SK-N-MC (cell line): ENCODE measurements around the gene CD200.
A peak's percentile ranks its signal among the peaks of the same experiment; 100 is the strongest.

Source experiments
- DNase-seq: peaks from one replicate; pipeline ENCODE4 v3.0.0-alpha.2; 2011; ENCODE audit warnings: low read depth, low spot score
- H3K27ac ChIP-seq: fragments of 200-600 bp; sonication (generic); 2 replicates; pipeline ENCODE4 v1.5.1; 2016; ENCODE audit warnings: mixed run types
- H3K36me3 ChIP-seq: fragments of 200-600 bp; sonication (generic); 2 replicates; pipeline ENCODE4 v1.6.1; 2017; ENCODE audit warnings: antibody characterized with exemption, low read length, mixed read lengths; ENCODE audit not compliant: insufficient read depth
- H3K4me3 ChIP-seq: fragments of 200-600 bp; sonication (generic); 2 replicates; pipeline ENCODE4 v1.5.1; 2016
- H3K9ac ChIP-seq: fragments of 200-600 bp; sonication (generic); 2 replicates; pipeline ENCODE4 v1.8.0; 2017; ENCODE audit warnings: mixed run types, mixed read lengths; ENCODE audit not compliant: insufficient read length
- H3K9me3 ChIP-seq: fragments of 200-600 bp; sonication (generic); 2 replicates; pipeline ENCODE4 v1.6.1; 2017; ENCODE audit warnings: low read depth, mild to moderate bottlenecking, antibody characterized with exemption, low read length, moderate library complexity, mixed read lengths
- EZH2 ChIP-seq: fragments of 200-600 bp; sonication (generic); IDR thresholded peaks from one replicate; pipeline ENCODE4 v1.6.1; 2017; ENCODE audit warnings: antibody characterized with exemption
- FOXP2 ChIP-seq: optimal IDR thresholded peaks from 2 replicates; pipeline ENCODE3; 2011; ENCODE audit warnings: mild to moderate bottlenecking, moderate library complexity; ENCODE audit not compliant: insufficient read depth; ENCODE audit errors: extremely low read length, control extremely low read depth
- POLR2AphosphoS5 ChIP-seq: IDR thresholded peaks from 2 replicates; pipeline ENCODE4 v1.6.1; 2012; ENCODE audit warnings: mild to moderate bottlenecking, low read depth, low read length, borderline replicate concordance

Gene CD200, protein sequence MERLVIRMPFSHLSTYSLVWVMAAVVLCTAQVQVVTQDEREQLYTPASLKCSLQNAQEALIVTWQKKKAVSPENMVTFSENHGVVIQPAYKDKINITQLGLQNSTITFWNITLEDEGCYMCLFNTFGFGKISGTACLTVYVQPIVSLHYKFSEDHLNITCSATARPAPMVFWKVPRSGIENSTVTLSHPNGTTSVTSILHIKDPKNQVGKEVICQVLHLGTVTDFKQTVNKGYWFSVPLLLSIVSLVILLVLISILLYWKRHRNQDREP

DNA sequence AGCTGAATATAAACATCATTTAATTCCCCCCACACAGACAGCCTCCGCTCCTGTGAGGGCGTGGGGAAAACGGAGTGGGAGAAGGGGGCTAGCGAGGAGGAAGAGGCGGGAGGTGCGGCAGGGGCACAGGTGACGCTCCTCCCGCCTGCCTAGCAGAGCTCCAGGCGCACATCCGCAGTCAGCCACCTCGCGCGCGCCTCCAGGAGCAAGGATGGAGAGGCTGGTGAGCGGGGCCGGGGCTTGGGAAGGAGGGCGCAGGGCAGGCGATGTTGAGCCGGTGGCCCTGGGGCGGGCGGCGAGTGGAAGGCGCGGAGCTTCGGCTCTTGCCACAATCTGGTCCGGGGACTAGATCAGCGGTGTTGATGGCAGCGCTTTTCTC, at the start of gene CD200:
TSS of gene CD200 (plus strand) at position 155 of the 379 bp plus-strand sequence. CDS start at position 212, 57 bp downstream.
- H3K36me3 ChIP-seq, result no peaks in the 10 kb centered on the region
- TF ChIP-seq EZH2 (no peak), FOXP2 (no peak), POLR2AphosphoS5 (no peak)
- H3K9me3 ChIP-seq, result no peaks in the 10 kb centered on the region
- H3K27ac ChIP-seq, result no peak within 1 kb of the TSS
- H3K9ac ChIP-seq, result no peak within 1 kb of the TSS
- no peak for DNase-seq
- peak within 1 kb of the TSS; percentile 56 for H3K4me3 ChIP-seq

GRCh38 chr3:112289011-112289410, 43.9 kb upstream of the CD200 start:
- TF ChIP-seq EZH2 (no peak), POLR2AphosphoS5 (no peak), FOXP2 (no peak)
- no peak for DNase-seq
- no peak overlapping the region for H3K9ac ChIP-seq
- H3K36me3 ChIP-seq, result no peaks in the 10 kb centered on the region
- no peaks in the 10 kb centered on the region for H3K9me3 ChIP-seq
- H3K4me3 ChIP-seq, result no peak overlapping the region
- no peak overlapping the region for H3K27ac ChIP-seq

DNA sequence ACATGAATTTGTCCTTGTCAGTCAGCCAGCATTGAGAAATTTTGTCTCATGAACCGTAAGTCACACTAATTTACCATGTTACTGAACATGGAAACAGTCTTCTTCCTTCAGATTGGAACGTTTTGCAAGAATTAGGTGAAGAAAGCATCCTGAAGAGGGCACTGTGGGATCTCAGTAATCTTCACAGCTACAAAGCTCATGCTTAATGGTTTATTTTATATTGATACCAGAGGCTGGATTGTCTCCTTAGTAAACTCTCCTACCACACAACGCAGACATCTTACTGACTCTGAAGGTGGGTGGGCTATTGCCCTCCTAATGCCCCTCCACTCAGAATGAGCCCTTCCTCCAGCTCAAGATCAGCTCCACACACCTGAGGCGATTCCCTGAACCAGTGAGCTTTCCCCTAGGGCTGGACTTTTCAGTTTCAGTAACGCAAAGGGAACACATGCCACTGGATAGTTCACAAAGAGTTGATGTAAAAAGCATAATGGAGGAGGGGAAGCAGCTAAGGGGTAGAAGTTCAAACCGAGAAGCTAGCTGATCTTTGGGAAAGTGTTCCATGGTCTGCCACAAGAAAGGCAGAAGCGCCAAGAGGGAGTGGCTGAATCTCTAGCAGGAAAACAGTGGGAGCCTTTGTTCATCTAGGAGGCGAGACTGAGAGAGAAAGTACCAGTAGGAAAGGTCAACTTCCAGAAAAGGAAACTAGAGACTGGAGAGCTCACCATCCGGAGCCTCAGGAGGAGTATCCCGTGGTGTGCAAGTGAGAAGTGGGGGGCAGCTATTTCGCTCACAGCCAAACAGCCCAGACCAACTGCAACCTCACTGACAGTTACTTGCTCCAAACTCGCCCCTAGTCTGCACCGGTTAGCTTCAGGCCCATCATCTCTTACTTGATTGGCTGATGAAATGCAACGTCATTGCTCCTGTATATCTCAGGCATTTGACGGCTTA, 39.3 kb upstream of the CD200 start, which contains the start of gene SLC9C1:
TSS of gene SLC9C1 (minus strand) at position 849 of the 954 bp plus-strand sequence. CDS start 7,425 bp downstream, outside the sequence.
- peak; percentile 52 for DNase-seq
- Histone ChIP-seq H3K27ac (no peak within 1 kb of the TSS), H3K9me3 (no peaks in the 10 kb centered on the region), H3K9ac (no peak within 1 kb of the TSS), H3K4me3 (no peak within 1 kb of the TSS), H3K36me3 (no peaks in the 10 kb centered on the region)
- TF ChIP-seq FOXP2 (no peak), POLR2AphosphoS5 (no peak)

DNA sequence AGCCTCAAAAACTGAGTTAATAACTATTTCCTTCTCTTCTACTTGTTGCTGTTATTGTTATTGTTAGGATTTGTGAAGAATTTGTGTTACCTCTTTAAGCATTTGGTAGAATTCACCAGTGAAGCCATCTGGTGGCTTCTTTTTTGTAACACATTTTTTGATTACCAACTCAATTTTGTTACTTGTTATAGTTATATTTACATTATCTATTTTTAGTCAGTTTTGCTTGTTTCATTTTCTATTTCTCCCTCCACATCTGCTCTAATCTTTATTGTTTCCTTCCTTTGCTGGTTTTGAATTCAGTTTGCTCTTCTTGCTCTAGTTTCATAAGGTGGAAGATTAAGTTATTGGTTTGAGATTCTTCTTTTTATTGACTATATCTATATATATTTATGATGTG, 35.2 kb upstream of the CD200 start:
- Histone ChIP-seq H3K4me3 (peak overlapping the region; percentile 30; the same call in 1 of the 2 replicates), H3K27ac (peak overlapping the region; percentile 9; the same call in 1 of the 2 replicates), H3K9ac (no peak overlapping the region)

DNA sequence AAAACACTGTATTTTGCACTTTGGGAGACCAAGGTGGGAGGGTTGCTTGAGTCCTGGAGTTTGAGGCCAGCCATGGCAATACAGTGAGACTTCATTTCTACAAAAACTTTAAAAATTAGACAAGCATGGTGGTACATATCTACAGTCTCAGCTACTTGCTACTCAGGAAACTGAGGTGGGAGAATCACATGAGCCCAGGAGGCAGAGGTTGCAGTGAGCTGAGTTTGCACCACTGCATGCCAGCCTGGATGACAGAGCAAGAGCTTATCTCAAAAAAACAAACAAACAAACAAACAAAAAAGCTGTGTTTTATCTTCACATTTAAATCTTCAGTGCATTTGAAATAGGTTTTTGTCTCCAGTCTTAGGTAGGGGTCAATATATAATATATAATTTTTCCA, 34.2 kb upstream of the CD200 start:
- Histone ChIP-seq H3K4me3 (no peak overlapping the region), H3K9ac (no peak overlapping the region)

More for the DNA sequence above, 35.2 kb upstream of the CD200 start:
- no peaks in the 10 kb centered on the region for H3K9me3 ChIP-seq
- H3K36me3 ChIP-seq, result no peaks in the 10 kb centered on the region
- DNase-seq, result no peak
- TF ChIP-seq EZH2, result no peak
- no peak for TF ChIP-seq POLR2AphosphoS5
- TF ChIP-seq FOXP2, result no peak

DNA sequence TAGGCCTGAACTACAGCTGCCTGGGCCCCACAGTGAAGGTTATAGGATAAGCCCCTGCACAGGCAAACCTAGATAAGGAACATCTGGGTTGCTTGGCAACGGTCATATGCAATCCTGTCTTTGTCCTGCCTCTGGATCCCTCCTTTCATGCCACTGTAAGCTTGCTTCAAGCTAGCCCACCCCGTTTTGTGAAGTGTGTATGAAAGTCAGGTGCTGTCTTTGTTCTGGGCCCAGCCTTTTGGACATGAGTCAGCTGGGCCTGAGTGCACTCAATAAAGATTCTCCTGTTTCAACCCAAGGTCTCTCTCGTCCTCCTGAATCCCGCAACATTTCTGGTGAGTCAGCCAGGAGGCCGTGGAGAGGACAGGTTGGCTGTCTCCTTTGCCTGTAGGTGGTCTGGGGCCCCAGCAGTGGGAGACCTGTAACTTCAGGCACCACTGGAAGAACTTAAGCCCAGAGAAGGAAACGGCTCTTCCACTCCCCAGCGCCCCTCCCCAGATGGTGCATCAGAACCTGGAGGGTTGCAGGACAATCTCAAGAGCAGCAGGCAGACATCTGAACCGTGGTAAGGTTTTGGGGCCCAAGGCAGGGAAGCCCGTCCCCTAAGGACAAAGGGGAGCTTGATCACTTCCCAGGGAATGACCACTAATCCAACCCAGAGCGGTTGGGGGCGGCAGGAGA, 30.7 kb upstream of the CD200 start:
- H3K4me3 ChIP-seq, result no peak overlapping the region

More for the DNA sequence above, 34.2 kb upstream of the CD200 start:
- Histone ChIP-seq H3K36me3 (no peaks in the 10 kb centered on the region), H3K9me3 (no peaks in the 10 kb centered on the region), H3K27ac (no peak overlapping the region)
- DNase-seq, result no peak
- TF ChIP-seq EZH2, result no peak
- no peak for TF ChIP-seq FOXP2
- no peak for TF ChIP-seq POLR2AphosphoS5

GRCh38 chr3:112302881-112303763, 29.8 kb upstream of the CD200 start:
- H3K4me3 ChIP-seq, result peak overlapping the region; percentile 67
- no peak for DNase-seq
- H3K27ac ChIP-seq, result no peak overlapping the region
- no peak for TF ChIP-seq POLR2AphosphoS5
- TF ChIP-seq EZH2, result no peak
- no peak for TF ChIP-seq FOXP2
- H3K9ac ChIP-seq, result no peak overlapping the region
- H3K36me3 ChIP-seq, result no peaks in the 10 kb centered on the region
- H3K9me3 ChIP-seq, result no peaks in the 10 kb centered on the region

More for the DNA sequence above, 30.7 kb upstream of the CD200 start:
- no peaks in the 10 kb centered on the region for H3K36me3 ChIP-seq
- H3K27ac ChIP-seq, result no peak overlapping the region
- H3K9ac ChIP-seq, result no peak overlapping the region
- DNase-seq, result no peak
- H3K9me3 ChIP-seq, result no peaks in the 10 kb centered on the region
- no peak for TF ChIP-seq EZH2
- TF ChIP-seq FOXP2, result no peak
- no peak for TF ChIP-seq POLR2AphosphoS5
